Measurements from ENCODE around the gene IL1R1.

Gene IL1R1

GRCh38 chr2:102138331-102138730, 4.2 kb upstream of the IL1R1 start:
- H3K27me3 ChIP-seq: no peaks in the 10 kb centered on the region
- no peaks in the 10 kb centered on the region for H3K36me3 ChIP-seq
- intact Hi-C loops (cut with DNase I; ENCODE audit: low total_unique reads): no loop called here
- no peak for DNase-seq
- no peak overlapping the region for H3K4me3 ChIP-seq
- TF ChIP-seq, protein P1, sequence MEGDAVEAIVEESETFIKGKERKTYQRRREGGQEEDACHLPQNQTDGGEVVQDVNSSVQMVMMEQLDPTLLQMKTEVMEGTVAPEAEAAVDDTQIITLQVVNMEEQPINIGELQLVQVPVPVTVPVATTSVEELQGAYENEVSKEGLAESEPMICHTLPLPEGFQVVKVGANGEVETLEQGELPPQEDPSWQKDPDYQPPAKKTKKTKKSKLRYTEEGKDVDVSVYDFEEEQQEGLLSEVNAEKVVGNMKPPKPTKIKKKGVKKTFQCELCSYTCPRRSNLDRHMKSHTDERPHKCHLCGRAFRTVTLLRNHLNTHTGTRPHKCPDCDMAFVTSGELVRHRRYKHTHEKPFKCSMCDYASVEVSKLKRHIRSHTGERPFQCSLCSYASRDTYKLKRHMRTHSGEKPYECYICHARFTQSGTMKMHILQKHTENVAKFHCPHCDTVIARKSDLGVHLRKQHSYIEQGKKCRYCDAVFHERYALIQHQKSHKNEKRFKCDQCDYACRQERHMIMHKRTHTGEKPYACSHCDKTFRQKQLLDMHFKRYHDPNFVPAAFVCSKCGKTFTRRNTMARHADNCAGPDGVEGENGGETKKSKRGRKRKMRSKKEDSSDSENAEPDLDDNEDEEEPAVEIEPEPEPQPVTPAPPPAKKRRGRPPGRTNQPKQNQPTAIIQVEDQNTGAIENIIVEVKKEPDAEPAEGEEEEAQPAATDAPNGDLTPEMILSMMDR (IDR thresholded peaks at IDR 0.05): no peak
- no peak overlapping the region for H3K27ac ChIP-seq
- H3K4me1 ChIP-seq: peaks cover 0 to 12% (median 6%) of the 10 kb centered on the region in 4 donors
- no peaks in the 10 kb centered on the region for H3K9me3 ChIP-seq

- Histone ChIP-seq H3K36me3 (peaks cover 0 to 2% (median under 1%) of the 10 kb centered on the region in 3 donors), H3K4me3 (no peak overlapping the region), H3K4me1 (peaks cover 0 to 12% (median 6%) of the 10 kb centered on the region in 4 donors), H3K9me3 (peaks cover 0 to 2% (median 0%) of the 10 kb centered on the region in 3 donors), H3K27me3 (no peaks in the 10 kb centered on the region), H3K27ac (no peak overlapping the region)
- intact Hi-C loops (cut with DNase I; ENCODE audit: low total_unique reads): loop anchor here (10.0 kb wide), 1 partner anchor 75 kb away; no protein-coding TSS in a partner anchor
- TF ChIP-seq, protein P1 (IDR thresholded peaks at IDR 0.05): no peak
- DNase-seq: no peak
These were observed 2.7 kb upstream of the IL1R1 start for GRCh38 chr2:102139851-102140250.

DNA sequence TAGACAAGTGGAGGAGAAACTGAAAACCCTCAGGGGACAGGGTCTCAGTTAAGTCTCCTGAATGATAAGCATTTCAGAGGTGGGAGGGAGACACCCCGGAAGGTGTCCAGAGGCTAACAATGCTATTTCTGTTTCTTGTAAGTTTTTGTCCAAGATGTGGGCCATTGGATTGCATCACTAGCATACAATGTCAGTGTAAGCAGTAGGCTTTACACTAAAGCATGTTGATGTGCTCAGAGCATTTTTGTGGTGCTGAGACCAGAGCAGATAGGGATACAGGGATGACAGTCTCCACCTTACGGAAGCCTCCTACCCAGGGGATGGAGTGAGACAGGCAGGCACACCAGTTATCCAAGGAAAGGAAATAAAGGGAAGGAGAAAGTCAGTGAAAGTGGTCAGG, 2.2 kb upstream of the IL1R1 start:
- TF ChIP-seq, protein P1 (IDR thresholded peaks at IDR 0.05): no peak
- Histone ChIP-seq H3K4me3 (no peak overlapping the region), H3K9me3 (peaks cover 0 to 6% (median 4%) of the 10 kb centered on the region in 3 donors), H3K27me3 (no peaks in the 10 kb centered on the region), H3K27ac (no peak overlapping the region), H3K36me3 (peaks cover 3 to 7% (median 5%) of the 10 kb centered on the region in 3 donors), H3K4me1 (peaks cover 0 to 12% (median 6%) of the 10 kb centered on the region in 4 donors)
- intact Hi-C loops (cut with DNase I; ENCODE audit: low total_unique reads): loop anchor here (10.0 kb wide), 1 partner anchor 76 kb away; no protein-coding TSS in a partner anchor
- no peak for DNase-seq

GRCh38 chr2:102141011-102141943, 1.3 kb upstream of the IL1R1 start:
- H3K4me1 ChIP-seq: peaks cover 0 to 12% (median 6%) of the 10 kb centered on the region in 4 donors
- intact Hi-C loops (cut with DNase I; ENCODE audit: low total_unique reads): loop anchor here (10.0 kb wide), 1 partner anchor 76 kb away; no protein-coding TSS in a partner anchor
- TF ChIP-seq, protein P1 (IDR thresholded peaks at IDR 0.05): no peak
- H3K27ac ChIP-seq: peak overlapping the region; percentile 87 to 91
- no peaks in the 10 kb centered on the region for H3K27me3 ChIP-seq
- DNase-seq: no peak
- peaks cover 9 to 16% (median 11%) of the 10 kb centered on the region in 3 donors for H3K36me3 ChIP-seq
- peak overlapping the region; percentile 66 to 69 for H3K4me3 ChIP-seq
- H3K9me3 ChIP-seq: peaks cover 0 to 12% (median 12%) of the 10 kb centered on the region in 3 donors

DNA sequence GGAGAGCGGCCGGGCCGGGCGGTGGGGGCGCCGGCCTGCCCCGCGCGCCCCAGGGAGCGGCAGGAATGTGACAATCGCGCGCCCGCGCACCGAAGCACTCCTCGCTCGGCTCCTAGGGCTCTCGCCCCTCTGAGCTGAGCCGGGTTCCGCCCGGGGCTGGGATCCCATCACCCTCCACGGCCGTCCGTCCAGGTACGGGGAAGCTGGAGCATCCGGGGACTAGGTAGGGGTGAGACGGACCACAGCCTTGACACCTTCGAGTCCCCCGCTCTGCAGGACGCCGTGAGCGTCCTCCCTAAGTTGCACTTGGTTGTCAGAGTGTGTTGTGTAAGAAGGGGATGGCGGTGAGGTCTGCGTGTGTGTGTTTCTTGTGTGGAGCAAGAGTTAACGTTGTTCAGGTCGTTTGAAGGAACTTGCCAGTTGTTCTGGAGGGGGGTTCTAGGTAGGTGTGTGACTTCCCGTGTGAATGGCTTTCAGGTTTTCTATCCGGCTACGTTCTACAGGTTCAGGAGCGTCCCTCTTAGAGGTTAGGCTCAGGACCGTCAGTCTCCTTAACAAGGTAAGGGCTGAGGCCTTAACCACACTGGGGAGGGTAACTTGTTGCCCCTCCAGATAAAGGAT, 393 bp downstream of the IL1R1 start:
- peaks cover 0 to 12% (median 6%) of the 10 kb centered on the region in 4 donors for H3K4me1 ChIP-seq
- intact Hi-C loops (cut with DNase I; ENCODE audit: low total_unique reads): loop anchor here (10.0 kb wide), 1 partner anchor 78 kb away; no protein-coding TSS in a partner anchor

More for the DNA sequence above, 393 bp downstream of the IL1R1 start:
- TF ChIP-seq, protein P1 (IDR thresholded peaks at IDR 0.05): no peak
- Histone ChIP-seq H3K27me3 (no peaks in the 10 kb centered on the region), H3K4me3 (peak overlapping the region; percentile 66 to 69), H3K36me3 (peaks cover 9 to 29% (median 16%) of the 10 kb centered on the region in 3 donors), H3K27ac (peak overlapping the region; percentile 87 to 91), H3K9me3 (peaks cover 0 to 22% (median 18%) of the 10 kb centered on the region in 3 donors)
- DNase-seq: no peak
